H1 (cell line): ENCODE results near the gene PARD3.

Experiments
- CHD1 ChIP-seq: IDR thresholded peaks from 2 replicates; pipeline ENCODE4 v1.6.1; 2012; ENCODE audit warnings: low read depth, low read length, improper control_type of control experiment
- EZH2 ChIP-seq: fragments of 200-600 bp; sonication (generic); IDR thresholded peaks from 2 replicates; pipeline ENCODE4 v1.7.1; 2012; ENCODE audit warnings: low read depth, mild to moderate bottlenecking, moderate library complexity, low read length, inconsistent platforms; ENCODE audit not compliant: severe bottlenecking
- POLR2AphosphoS5 ChIP-seq: IDR thresholded peaks from 2 replicates; pipeline ENCODE4 v1.6.1; 2011; ENCODE audit warnings: low read depth, low read length
- RXRA ChIP-seq: IDR thresholded peaks from 2 replicates; pipeline ENCODE4 v1.6.1; 2011; ENCODE audit warnings: low read depth, mild to moderate bottlenecking, low read length, moderate library complexity; ENCODE audit not compliant: insufficient read depth
- SRF ChIP-seq: IDR thresholded peaks from 2 replicates; pipeline ENCODE4 v1.6.1; 2011; ENCODE audit warnings: mild to moderate bottlenecking, low read depth, low read length, moderate library complexity
- TAF1 ChIP-seq: IDR thresholded peaks from 2 replicates; pipeline ENCODE4 v1.6.1; 2011; ENCODE audit warnings: mild to moderate bottlenecking, low read depth, low read length
- ZNF274 ChIP-seq: IDR thresholded peaks from 2 replicates; pipeline ENCODE4 v1.7.0; 2012; ENCODE audit warnings: low read length, borderline replicate concordance; ENCODE audit errors: extremely low read depth
- TF ChIP-seq, protein P1 (sequence below), 3 experiments: IDR thresholded peaks; 1 replicate in 2 of 3; 2 replicates in 1 of 3; pipeline versions ENCODE4 v1.5.1 to v1.6.1; 2011; ENCODE audit warnings: low read length in 3 of 3, mild to moderate bottlenecking in 3 of 3, inconsistent platforms in 2 of 3, low read depth in 1 of 3, moderate library complexity in 1 of 3; ENCODE audit not compliant: insufficient read depth in 1 of 3; ENCODE audit errors: control extremely low read depth in 1 of 3
- TF ChIP-seq, protein P2 (sequence below): IDR thresholded peaks from 2 replicates; pipeline ENCODE4 v1.6.1; 2011; ENCODE audit warnings: low read depth, mild to moderate bottlenecking, low read length; ENCODE audit not compliant: insufficient read depth
- TF ChIP-seq, protein P3 (sequence below): IDR thresholded peaks from 2 replicates; pipeline ENCODE4 v1.6.1; 2011; ENCODE audit warnings: low read length, improper control_type of control experiment

DNA sequence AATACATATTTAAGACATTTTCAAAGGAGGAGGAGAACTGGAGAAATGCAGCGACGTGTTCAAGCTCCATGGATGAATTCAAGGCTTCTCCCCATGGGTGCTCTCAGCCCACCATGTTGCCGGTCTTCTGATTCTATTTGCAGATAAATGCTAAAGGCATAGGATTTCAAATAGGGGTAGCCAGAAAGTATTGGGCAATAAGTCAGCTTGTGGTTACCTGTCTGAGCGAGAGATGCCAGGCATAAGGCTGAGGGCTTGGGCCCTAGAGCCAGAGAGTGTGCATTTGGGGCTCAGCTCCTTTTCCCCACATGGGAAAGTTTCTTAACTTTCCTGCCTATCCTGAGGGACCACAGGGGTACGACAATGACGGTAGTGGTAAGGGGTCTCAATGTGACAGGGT is 180.0 kb downstream of the PARD3 start:
- TF ChIP-seq POLR2AphosphoS5 (no peak), ZNF274 (no peak), SRF (no peak), CHD1 (no peak), RXRA (no peak), TAF1 (no peak), EZH2 (no peak)
- TF ChIP-seq, protein P1, sequence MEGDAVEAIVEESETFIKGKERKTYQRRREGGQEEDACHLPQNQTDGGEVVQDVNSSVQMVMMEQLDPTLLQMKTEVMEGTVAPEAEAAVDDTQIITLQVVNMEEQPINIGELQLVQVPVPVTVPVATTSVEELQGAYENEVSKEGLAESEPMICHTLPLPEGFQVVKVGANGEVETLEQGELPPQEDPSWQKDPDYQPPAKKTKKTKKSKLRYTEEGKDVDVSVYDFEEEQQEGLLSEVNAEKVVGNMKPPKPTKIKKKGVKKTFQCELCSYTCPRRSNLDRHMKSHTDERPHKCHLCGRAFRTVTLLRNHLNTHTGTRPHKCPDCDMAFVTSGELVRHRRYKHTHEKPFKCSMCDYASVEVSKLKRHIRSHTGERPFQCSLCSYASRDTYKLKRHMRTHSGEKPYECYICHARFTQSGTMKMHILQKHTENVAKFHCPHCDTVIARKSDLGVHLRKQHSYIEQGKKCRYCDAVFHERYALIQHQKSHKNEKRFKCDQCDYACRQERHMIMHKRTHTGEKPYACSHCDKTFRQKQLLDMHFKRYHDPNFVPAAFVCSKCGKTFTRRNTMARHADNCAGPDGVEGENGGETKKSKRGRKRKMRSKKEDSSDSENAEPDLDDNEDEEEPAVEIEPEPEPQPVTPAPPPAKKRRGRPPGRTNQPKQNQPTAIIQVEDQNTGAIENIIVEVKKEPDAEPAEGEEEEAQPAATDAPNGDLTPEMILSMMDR (IDR thresholded peaks at IDR 0.05; ENCODE audit: control extremely low read depth in 1 of 3, insufficient read depth in 1 of 3, low read depth in 1 of 3, low read length in 3 of 3): no peak
- TF ChIP-seq, protein P2, sequence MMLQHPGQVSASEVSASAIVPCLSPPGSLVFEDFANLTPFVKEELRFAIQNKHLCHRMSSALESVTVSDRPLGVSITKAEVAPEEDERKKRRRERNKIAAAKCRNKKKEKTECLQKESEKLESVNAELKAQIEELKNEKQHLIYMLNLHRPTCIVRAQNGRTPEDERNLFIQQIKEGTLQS: no peak
- TF ChIP-seq, protein P3, sequence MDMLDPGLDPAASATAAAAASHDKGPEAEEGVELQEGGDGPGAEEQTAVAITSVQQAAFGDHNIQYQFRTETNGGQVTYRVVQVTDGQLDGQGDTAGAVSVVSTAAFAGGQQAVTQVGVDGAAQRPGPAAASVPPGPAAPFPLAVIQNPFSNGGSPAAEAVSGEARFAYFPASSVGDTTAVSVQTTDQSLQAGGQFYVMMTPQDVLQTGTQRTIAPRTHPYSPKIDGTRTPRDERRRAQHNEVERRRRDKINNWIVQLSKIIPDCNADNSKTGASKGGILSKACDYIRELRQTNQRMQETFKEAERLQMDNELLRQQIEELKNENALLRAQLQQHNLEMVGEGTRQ: no peak
